Spleen (tissue), 11 donors: ENCODE measurements around the gene RSPO3. TPM values are rescaled to one million over a fixed set of nuclear protein-coding genes. Genes with fewer than 3 reads are reported as not detected.
A peak's percentile ranks its signal among the peaks of the same experiment; 100 is the strongest.

Experiments
- DNase-seq: peaks from one replicate; pipeline ENCODE4 v3.0.0-alpha.2; 2020
- H3K27ac ChIP-seq, 8 donors: fragments of 200-600 bp; sonication (generic) in 7 of 8; 1 replicate in 4 of 8; 2 replicates in 4 of 8; pipeline versions ENCODE4 v1.5.0 to v1.8.0; 2016 to 2021; ENCODE audit warnings: inconsistent platforms in 4 of 8, mild to moderate bottlenecking in 4 of 8, moderate library complexity in 1 of 8
- H3K27me3 ChIP-seq, 7 donors: fragments of 200-600 bp; sonication (generic) in 6 of 7; replicated peaks in 1 of 7; 1 replicate in 4 of 7; 2 replicates in 3 of 7; pipeline versions ENCODE4 v1.5.0 to v1.8.0; 2016 to 2021; ENCODE audit warnings: inconsistent platforms in 3 of 7, mild to moderate bottlenecking in 1 of 7
- H3K36me3 ChIP-seq, 6 donors: fragments of 200-600 bp; sonication (generic) in 5 of 6; 1 replicate in 4 of 6; 2 replicates in 2 of 6; pipeline versions ENCODE4 v1.5.0 to v1.8.0; 2016 to 2021; ENCODE audit warnings: inconsistent platforms in 2 of 6
- H3K4me1 ChIP-seq, 6 donors: fragments of 200-600 bp; sonication (generic) in 5 of 6; 1 replicate in 3 of 6; 2 replicates in 3 of 6; pipeline versions ENCODE4 v1.5.0 to v1.8.0; 2016 to 2021; ENCODE audit warnings: inconsistent platforms in 3 of 6
- H3K4me3 ChIP-seq, 8 donors: fragments of 200-600 bp; sonication (generic) in 7 of 8; 1 replicate in 4 of 8; 2 replicates in 4 of 8; pipeline versions ENCODE4 v1.5.0 to v1.8.0; 2016 to 2021; ENCODE audit warnings: inconsistent platforms in 4 of 8, mild to moderate bottlenecking in 4 of 8, moderate library complexity in 2 of 8
- H3K9me3 ChIP-seq, 8 donors: fragments of 200-600 bp; sonication (generic) in 7 of 8; 1 replicate in 4 of 8; 2 replicates in 4 of 8; pipeline versions ENCODE4 v1.5.0 to v1.8.0; 2016 to 2021; ENCODE audit warnings: inconsistent platforms in 4 of 8
- CTCF ChIP-seq, 11 experiments: fragments of 200-600 bp in 7 of 11; fragments of 450-650 bp in 4 of 11; sonication (generic) in 4 of 11; IDR thresholded peaks in 8 of 11; conservative IDR thresholded peaks in 3 of 11; 1 replicate in 7 of 11; 2 replicates in 4 of 11; pipeline versions ENCODE4 v1.4.0 to v1.8.0; 2016 to 2021; ENCODE audit warnings: antibody characterized with exemption in 11 of 11, inconsistent platforms in 4 of 11, mild to moderate bottlenecking in 1 of 11
- POLR2A ChIP-seq, 3 donors: fragments of 450-650 bp; IDR thresholded peaks; one replicate each; pipeline ENCODE4 v1.5.1; 2017; ENCODE audit warnings: antibody characterized with exemption in 3 of 3, mild to moderate bottlenecking in 1 of 3
- POLR2AphosphoS5 ChIP-seq, 3 donors: sonication (generic); formaldehyde crosslinking; IDR thresholded peaks; one replicate each; pipeline ENCODE4 v1.5.1; 2017; ENCODE audit warnings: antibody characterized with exemption in 3 of 3
- WGBS, 5 donors: extraction: QIAGEN DNeasy Blood & Tissue Kit in 3 of 5; methylation state at CpG; one replicate each; pipeline versions ENCODE4 v1.1.5 to v1.1.7; 2013 to 2018; 5-methylcytosine and 5-hydroxymethylcytosine counted together
- intact Hi-C: fragments of 100-400 bp; cut with DNase I; formaldehyde crosslinking; loops from one replicate; pipeline ENCODE4 v1.15.0; 2023; ENCODE audit warnings: low total_unique reads
- polyA plus RNA-seq, 3 donors: library from polyadenylated mRNA; stranded (reverse); fragments of 200-250 nt; gene quantifications; one replicate each; pipeline ENCODE4 v1.2.1, GENCODE V29; 2013
- total RNA-seq, 7 donors: library from RNA; depleted of rRNA in 3 of 7; stranded (reverse); fragments of >200 nt in 3 of 7; fragmentation: NEBNext Ultra II Directional in 4 of 7; extraction: Animal tissue kit (Norgen Biotek cat#: 25700) in 4 of 7; gene quantifications; one replicate each; pipeline versions ENCODE4 v1.1.0 to v1.2.1, GENCODE V29; 2016 to 2021
- donor health status: healthy with polysubstance abuse.
- donor health status: DM: no; HTN: no; CAD: no; lungs with moderate emphysema.
- donor health status: DM: no; HTN: no; CAD: no.
- donor health status: Bipolar disorder and iron deficiency.
- donor health status: healthy.
- donor health status: DM: no; HTN: no; CAD: no.
- donor health status: DM: yes; HTN: yes; CAD: no.

RSPO3 gene
- total and polyA plus RNA-seq, 10 donors: 0.65 to 8.2 (median 1.5) TPM; not detected in 1

DNA sequence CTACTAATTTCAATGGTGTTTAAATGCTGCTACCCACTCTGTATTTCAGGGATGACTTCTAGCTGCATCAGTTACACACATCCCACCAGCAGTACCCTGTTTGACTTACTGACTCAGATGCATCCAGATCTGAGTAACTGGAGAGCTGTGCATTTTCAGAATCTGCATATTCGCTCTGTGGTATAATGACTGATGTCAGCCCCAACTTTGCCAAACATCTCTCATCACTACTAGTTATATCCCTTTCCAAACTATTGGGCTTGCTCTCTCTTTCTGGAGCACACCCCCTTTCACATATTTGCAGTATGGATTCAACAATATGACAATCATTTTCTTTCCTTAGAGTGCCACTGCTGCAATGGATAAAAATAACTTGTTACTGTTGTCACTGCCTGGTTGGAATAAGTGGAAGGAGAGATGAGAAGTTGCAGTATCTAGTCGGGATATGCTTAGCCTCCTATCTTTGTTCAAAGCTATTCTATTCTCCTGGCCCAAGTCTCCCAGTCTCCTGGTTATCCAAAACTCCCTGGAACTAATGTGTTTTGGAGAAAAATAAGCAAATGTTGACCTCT lies 3.3 kb upstream of the RSPO3 start:
- peaks cover 9 to 24% (median 19%) of the 10 kb centered on the region in 6 donors for H3K4me1 ChIP-seq
- intact Hi-C loops: no loop called here
- no peaks in the 10 kb centered on the region for H3K9me3 ChIP-seq
- DNase-seq: no peak
- H3K27ac ChIP-seq: no peak overlapping the region
- H3K27me3 ChIP-seq: peaks cover 0 to 59% (median 28%) of the 10 kb centered on the region in 7 donors
- H3K36me3 ChIP-seq: no peaks in the 10 kb centered on the region
- H3K4me3 ChIP-seq: no peak overlapping the region
- 71 to 85% (median 75%) methylated on average over 2 of the region's 2 CpGs for WGBS, 5 donors
- TF ChIP-seq CTCF (IDR thresholded peaks at IDR 0.05 in 8 of 11, conservative IDR thresholded peaks at IDR 0.05 in 3 of 11) (no peak), POLR2AphosphoS5 (IDR thresholded peaks at IDR 0.05) (no peak), POLR2A (IDR thresholded peaks at IDR 0.05) (no peak)

- TF ChIP-seq POLR2A (IDR thresholded peaks at IDR 0.05) (no peak), POLR2AphosphoS5 (IDR thresholded peaks at IDR 0.05) (no peak), CTCF (IDR thresholded peaks at IDR 0.05 in 8 of 11, conservative IDR thresholded peaks at IDR 0.05 in 3 of 11) (no peak)
- DNase-seq: no peak
- Histone ChIP-seq H3K4me1 (peaks cover 15 to 30% (median 25%) of the 10 kb centered on the region in 6 donors), H3K36me3 (no peaks in the 10 kb centered on the region), H3K9me3 (no peaks in the 10 kb centered on the region), H3K27ac (no peak overlapping the region), H3K4me3 (no peak overlapping the region), H3K27me3 (peaks cover 1 to 65% (median 33%) of the 10 kb centered on the region in 7 donors)
- 54 to 74% (median 65%) methylated on average over 3 of the region's 3 CpGs for WGBS, 5 donors
- intact Hi-C loops: no loop called here
These were observed 2.7 kb upstream of the RSPO3 start for GRCh38 chr6:127115746-127116145.

DNA sequence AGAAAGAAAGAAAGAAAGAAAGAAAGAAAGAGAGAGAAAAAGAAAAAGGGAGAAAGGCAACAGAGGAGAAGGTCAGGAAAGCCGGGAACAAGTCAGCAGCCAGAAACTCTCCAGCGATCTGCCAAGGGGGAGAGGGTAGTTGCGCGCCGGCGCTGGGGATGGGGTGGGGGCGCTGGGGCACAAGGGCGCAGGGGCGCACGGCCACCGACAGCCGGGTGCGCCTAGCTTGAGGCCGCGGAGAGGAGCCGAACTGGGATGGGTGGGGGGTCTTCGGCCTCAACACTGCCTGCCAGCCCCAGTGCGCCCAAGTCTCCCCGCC lies 533 bp upstream of the RSPO3 start:
- Histone ChIP-seq H3K9me3 (no peaks in the 10 kb centered on the region), H3K4me1 (peaks cover 15 to 39% (median 32%) of the 10 kb centered on the region in 6 donors), H3K27me3 (peaks cover 4 to 87% (median 42%) of the 10 kb centered on the region in 7 donors), H3K4me3 (peak overlapping the region; percentile 13 to 69 (median 42)), H3K36me3 (no peaks in the 10 kb centered on the region), H3K27ac (peak overlapping the region in 1 of 8 donors; percentile 15)
- WGBS, 5 donors: 1 to 3% (median 1%) methylated on average over 13 to 19 of the region's 19 CpGs
- intact Hi-C loops: no loop called here
- no peak for DNase-seq
- no peak for TF ChIP-seq CTCF (IDR thresholded peaks at IDR 0.05 in 8 of 11, conservative IDR thresholded peaks at IDR 0.05 in 3 of 11)
- no peak for TF ChIP-seq POLR2AphosphoS5 (IDR thresholded peaks at IDR 0.05)
- no peak for TF ChIP-seq POLR2A (IDR thresholded peaks at IDR 0.05)

DNA sequence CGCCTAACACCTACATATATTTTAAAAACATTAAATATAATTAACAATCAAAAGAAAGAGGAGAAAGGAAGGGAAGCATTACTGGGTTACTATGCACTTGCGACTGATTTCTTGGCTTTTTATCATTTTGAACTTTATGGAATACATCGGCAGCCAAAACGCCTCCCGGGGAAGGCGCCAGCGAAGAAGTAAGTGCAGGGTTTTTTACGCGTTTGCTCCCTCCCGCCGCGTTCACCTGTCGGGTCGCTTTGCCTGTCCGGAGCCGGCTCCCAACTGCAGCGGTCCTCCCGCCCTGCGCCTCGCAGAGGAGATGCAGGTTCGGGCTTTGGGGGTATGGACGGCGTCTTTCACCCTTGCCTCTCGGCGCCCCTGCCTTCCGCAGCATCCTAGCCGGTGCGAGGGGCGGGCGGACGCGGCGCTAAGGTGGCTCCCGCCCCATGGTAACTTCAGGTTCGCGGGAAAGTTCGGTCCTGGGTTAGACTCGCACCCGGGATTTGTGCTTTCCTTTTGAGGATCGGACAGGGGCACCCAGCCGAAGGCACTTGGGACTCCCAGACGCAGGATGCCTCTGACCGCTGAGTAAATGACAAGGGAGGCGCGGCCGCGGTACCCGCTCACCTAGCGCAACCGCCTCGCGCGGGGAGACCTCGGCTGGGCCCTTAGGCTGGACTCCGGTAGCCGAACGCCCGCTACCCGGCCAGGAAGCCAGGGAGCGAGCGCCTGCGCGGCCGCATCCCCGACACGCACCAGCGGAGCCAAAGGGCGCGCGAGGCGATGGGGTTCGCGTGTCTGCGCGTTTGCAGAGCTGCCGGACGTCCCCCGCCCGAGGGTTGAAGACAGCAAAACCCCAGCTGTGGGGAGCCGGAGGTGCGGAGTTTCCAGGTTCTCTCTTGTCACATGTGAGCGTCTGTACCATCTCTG lies 891 bp downstream of the RSPO3 start:
- intact Hi-C loops: no loop called here
- Histone ChIP-seq H3K9me3 (no peaks in the 10 kb centered on the region), H3K27ac (peak overlapping the region in 2 of 8 donors; percentile 1), H3K36me3 (no peaks in the 10 kb centered on the region), H3K4me3 (peak overlapping the region; percentile 22 to 69 (median 46)), H3K4me1 (peaks cover 15 to 39% (median 32%) of the 10 kb centered on the region in 6 donors), H3K27me3 (peaks cover 4 to 95% (median 42%) of the 10 kb centered on the region in 7 donors)
- TF ChIP-seq POLR2AphosphoS5 (IDR thresholded peaks at IDR 0.05) (no peak), CTCF (IDR thresholded peaks at IDR 0.05 in 8 of 11, conservative IDR thresholded peaks at IDR 0.05 in 3 of 11) (no peak), POLR2A (IDR thresholded peaks at IDR 0.05) (no peak)
- 1 to 2% (median 1%) methylated on average over 48 to 82 of the region's 82 CpGs for WGBS, 5 donors
- peak; percentile 74 for DNase-seq
